ENCODE data around the gene MED13. TPM values are rescaled to one million over a fixed set of nuclear protein-coding genes. Genes with fewer than 3 reads are reported as not detected.

Gene MED13
- total and polyA plus RNA-seq, 9 of the 15 experiments (the other 6 are each of a cell fraction or from before 2014, with no cell fraction given) = 5.4 to 48.4 (median 28.2) TPM

GRCh38 chr17:62038248-62038647 is 26.8 kb downstream of the MED13 start:
- intact Hi-C loops (cut with micrococcal nuclease) = no loop called here

GRCh38 chr17:62033317-62033716 is 31.8 kb downstream of the MED13 start:
- Histone ChIP-seq H3K4me2 (ENCODE audit: insufficient read depth, low read length) (no peak overlapping the region), H3K79me2 (ENCODE audit: control insufficient read depth, insufficient read depth, low read length) (peaks cover 45% of the 10 kb centered on the region), H3K27me3 (ENCODE audit: control insufficient read depth in 2 of 2, insufficient read depth in 2 of 2, low read length in 2 of 2) (no peaks in the 10 kb centered on the region), H2AFZ (ENCODE audit: low read depth, low read length) (no peak overlapping the region), H3K4me1 (replicated peaks in 1 of 2; ENCODE audit: control insufficient read depth in 2 of 2, insufficient read depth in 2 of 2, low read length in 2 of 2) (no peaks in the 10 kb centered on the region), H4K20me1 (replicated peaks; ENCODE audit: control insufficient read depth, insufficient read depth, low read length) (no peaks in the 10 kb centered on the region), H3K4me3 (no peak overlapping the region), H3K36me3 (ENCODE audit: control insufficient read depth, insufficient read depth, low read length) (peaks cover 75% of the 10 kb centered on the region), H3K27ac (ENCODE audit: extremely low read depth, low read depth, low read length) (no peak overlapping the region), H3K9me1 (ENCODE audit: control insufficient read depth, insufficient read depth, low read length) (no peaks in the 10 kb centered on the region), H3K9ac (ENCODE audit: insufficient read depth in 1 of 2, low read depth in 2 of 2, low read length in 2 of 2) (no peak overlapping the region), H3K9me3 (replicated peaks; ENCODE audit: control insufficient read depth, insufficient read depth, low read depth, low read length) (no peaks in the 10 kb centered on the region)
- no peak for TF ChIP-seq CBFA2T2 (conservative IDR thresholded peaks at IDR 0.05)
- TF ChIP-seq FOSL1 (tag; conservative IDR thresholded peaks at IDR 0.05) = no peak
- 0 out of 6 replicates have a peak, but pooled peaks of 1 of the 3 experiments have one; percentile 15 for TF ChIP-seq ZBTB11 (CRISPR knock-in tag; IDR thresholded peaks at IDR 0.05)
- POLR2A ChIA-PET = interaction anchor here (0.6 to 1.3 kb wide), 3 partner anchors 9 to 21 kb away, joined by 3 to 5 read pairs (median 3); no protein-coding TSS in a partner anchor
- intact Hi-C loops (cut with micrococcal nuclease) (no loop called here), in situ Hi-C loops (cut with MboI) (no loop called here)
- DNase-seq (ENCODE audit: extremely low read depth in 1 of 4, low spot score in 3 of 4) (no peak), ATAC-seq (no peak), FAIRE-seq (no peak)
- no TSS peak for BruUV-seq (replicated peaks)
- CTCF ChIA-PET (ENCODE audit: low intra/inter-chr PET ratio) = no interaction called here

More at GRCh38 chr17:62038248-62038647, 26.8 kb downstream of the MED13 start:
- TF ChIP-seq ZNF316 (IDR thresholded peaks at IDR 0.05) = peak; percentile 36; the same call in 1 of the 2 replicates
- no peak for TF ChIP-seq LEF1 (IDR thresholded peaks at IDR 0.05)
- no TSS peak for BruUV-seq (replicated peaks)
- Histone ChIP-seq H2AFZ (ENCODE audit: low read depth, low read length) (no peak overlapping the region), H3K9me1 (ENCODE audit: control insufficient read depth, insufficient read depth, low read length) (no peaks in the 10 kb centered on the region), H3K27ac (ENCODE audit: extremely low read depth, low read depth, low read length) (no peak overlapping the region), H3K9ac (ENCODE audit: insufficient read depth in 1 of 2, low read depth in 2 of 2, low read length in 2 of 2) (no peak overlapping the region), H4K20me1 (replicated peaks; ENCODE audit: control insufficient read depth, insufficient read depth, low read length) (no peaks in the 10 kb centered on the region; the same call in 1 of the 2 replicates), H3K4me3 (no peak overlapping the region), H3K36me3 (ENCODE audit: control insufficient read depth, insufficient read depth, low read length) (peaks cover 73% of the 10 kb centered on the region), H3K79me2 (ENCODE audit: control insufficient read depth, insufficient read depth, low read length) (peaks cover 79% of the 10 kb centered on the region), H3K9me3 (replicated peaks; ENCODE audit: control insufficient read depth, insufficient read depth, low read depth, low read length) (no peaks in the 10 kb centered on the region), H3K4me2 (ENCODE audit: insufficient read depth, low read length) (no peak overlapping the region), H3K27me3 (ENCODE audit: control insufficient read depth in 2 of 2, insufficient read depth in 2 of 2, low read length in 2 of 2) (no peaks in the 10 kb centered on the region), H3K4me1 (replicated peaks in 1 of 2; ENCODE audit: control insufficient read depth in 2 of 2, insufficient read depth in 2 of 2, low read length in 2 of 2) (no peaks in the 10 kb centered on the region)
- peak; percentile 42; the same call in 2 of the 3 replicates for ATAC-seq
- in situ Hi-C loops (cut with MboI) = no loop called here
- FAIRE-seq = no peak
- ChIA-PET CTCF (ENCODE audit: low intra/inter-chr PET ratio) (no interaction called here), POLR2A (interaction anchor here (1.0 kb wide), 1 partner anchor 9 kb away, joined by 4 read pairs; no protein-coding TSS in a partner anchor)
- 72% methylated on average over 1 of the region's 1 CpG for WGBS (ENCODE audit: insufficient coverage, low coverage, missing lambda C conversion rate)
- no peak for DNase-seq (ENCODE audit: extremely low read depth in 1 of 4, low spot score in 3 of 4)
